SH-SY5Y (cell line): ENCODE measurements around the gene ENTPD8.

Experiments used
- GATA2 ChIP-seq: IDR thresholded peaks from 2 replicates; pipeline ENCODE4 v1.6.1; 2011; ENCODE audit warnings: mild to moderate bottlenecking, low read depth, low read length
- GATA3 ChIP-seq: IDR thresholded peaks from 2 replicates; pipeline ENCODE4 v1.6.1; 2011; ENCODE audit warnings: low read depth, mild to moderate bottlenecking, low read length, moderate library complexity

DNA sequence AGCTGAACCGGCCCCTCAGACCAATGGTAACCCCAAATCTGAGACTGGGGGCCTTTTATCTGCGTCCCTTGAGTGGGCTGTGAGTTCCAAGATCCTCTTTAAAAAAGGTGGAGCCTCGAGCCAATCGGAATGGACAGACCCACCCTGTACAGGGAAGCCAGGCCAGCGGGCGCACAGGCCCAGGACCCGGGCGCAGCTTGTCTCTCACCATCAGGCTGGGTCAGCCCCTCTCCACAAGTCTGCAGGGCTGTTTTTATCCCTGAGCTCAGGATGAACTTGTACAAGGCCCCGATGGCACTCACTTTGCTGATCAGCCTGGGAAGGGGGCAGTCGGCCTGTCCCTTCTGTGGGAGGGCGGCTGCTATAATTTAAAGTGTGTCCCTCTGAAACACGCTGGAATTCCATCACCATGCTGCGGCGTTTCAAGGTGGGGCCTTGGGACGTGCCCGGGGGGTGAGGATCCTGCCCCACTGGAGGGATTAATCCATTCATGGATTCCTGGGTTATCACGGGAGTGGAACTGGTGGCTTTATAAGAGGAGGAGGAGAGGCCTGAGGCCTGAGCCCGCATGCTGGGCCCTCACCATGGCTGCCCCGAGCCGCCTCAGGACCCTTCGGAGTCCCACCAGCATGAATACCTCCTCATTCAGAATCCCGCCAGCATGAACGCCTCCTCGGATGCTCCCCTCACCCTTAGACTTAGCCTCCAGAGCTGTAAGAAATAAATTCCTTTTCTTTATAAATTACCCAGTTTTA lies 32.3 kb downstream of the ENTPD8 start:
- TF ChIP-seq GATA2 (no peak), GATA3 (no peak)
